AG09309 (cell line): ENCODE measurements around the gene NFKBIA.

Experiments used
- DNase-seq: peaks from one replicate; pipeline ENCODE4 v3.0.0-alpha.2; 2010; ENCODE audit warnings: low read depth
- H3K4me3 ChIP-seq: 2 replicates; pipeline ENCODE4 v1.5.1; 2011; ENCODE audit warnings: mild to moderate bottlenecking, low read depth, low read length, moderate library complexity; ENCODE audit not compliant: control insufficient read depth
- TF ChIP-seq, protein P1 (sequence below): IDR thresholded peaks from 2 replicates; pipeline ENCODE4 v1.5.1; 2011; ENCODE audit warnings: mild to moderate bottlenecking, low read depth, low read length, inconsistent platforms; ENCODE audit not compliant: insufficient read depth, control insufficient read depth; ENCODE audit errors: missing control alignments

NFKBIA gene

DNA sequence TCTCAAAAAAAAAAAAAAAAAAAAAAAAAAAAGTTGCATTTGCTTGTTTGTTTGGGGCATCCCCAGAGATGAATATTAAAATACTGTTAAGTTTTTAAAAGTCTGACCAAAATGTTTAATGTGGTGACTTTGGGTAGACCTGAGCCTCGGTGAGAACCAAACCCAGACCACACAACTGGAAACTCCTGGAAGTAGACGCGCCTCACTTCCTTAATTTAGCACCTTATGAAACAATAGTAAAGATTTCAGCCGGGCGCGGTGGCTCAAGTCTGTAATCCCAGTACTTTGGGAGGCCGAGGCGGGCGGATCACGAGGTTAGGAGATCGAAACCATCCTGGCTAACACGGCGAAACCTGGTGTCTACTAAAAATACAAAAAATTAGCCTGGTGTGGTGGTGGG lies 9.3 kb downstream of the NFKBIA start:
- H3K4me3 ChIP-seq: no peak overlapping the region
- TF ChIP-seq, protein P1, sequence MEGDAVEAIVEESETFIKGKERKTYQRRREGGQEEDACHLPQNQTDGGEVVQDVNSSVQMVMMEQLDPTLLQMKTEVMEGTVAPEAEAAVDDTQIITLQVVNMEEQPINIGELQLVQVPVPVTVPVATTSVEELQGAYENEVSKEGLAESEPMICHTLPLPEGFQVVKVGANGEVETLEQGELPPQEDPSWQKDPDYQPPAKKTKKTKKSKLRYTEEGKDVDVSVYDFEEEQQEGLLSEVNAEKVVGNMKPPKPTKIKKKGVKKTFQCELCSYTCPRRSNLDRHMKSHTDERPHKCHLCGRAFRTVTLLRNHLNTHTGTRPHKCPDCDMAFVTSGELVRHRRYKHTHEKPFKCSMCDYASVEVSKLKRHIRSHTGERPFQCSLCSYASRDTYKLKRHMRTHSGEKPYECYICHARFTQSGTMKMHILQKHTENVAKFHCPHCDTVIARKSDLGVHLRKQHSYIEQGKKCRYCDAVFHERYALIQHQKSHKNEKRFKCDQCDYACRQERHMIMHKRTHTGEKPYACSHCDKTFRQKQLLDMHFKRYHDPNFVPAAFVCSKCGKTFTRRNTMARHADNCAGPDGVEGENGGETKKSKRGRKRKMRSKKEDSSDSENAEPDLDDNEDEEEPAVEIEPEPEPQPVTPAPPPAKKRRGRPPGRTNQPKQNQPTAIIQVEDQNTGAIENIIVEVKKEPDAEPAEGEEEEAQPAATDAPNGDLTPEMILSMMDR: no peak
- no peak for DNase-seq

DNA sequence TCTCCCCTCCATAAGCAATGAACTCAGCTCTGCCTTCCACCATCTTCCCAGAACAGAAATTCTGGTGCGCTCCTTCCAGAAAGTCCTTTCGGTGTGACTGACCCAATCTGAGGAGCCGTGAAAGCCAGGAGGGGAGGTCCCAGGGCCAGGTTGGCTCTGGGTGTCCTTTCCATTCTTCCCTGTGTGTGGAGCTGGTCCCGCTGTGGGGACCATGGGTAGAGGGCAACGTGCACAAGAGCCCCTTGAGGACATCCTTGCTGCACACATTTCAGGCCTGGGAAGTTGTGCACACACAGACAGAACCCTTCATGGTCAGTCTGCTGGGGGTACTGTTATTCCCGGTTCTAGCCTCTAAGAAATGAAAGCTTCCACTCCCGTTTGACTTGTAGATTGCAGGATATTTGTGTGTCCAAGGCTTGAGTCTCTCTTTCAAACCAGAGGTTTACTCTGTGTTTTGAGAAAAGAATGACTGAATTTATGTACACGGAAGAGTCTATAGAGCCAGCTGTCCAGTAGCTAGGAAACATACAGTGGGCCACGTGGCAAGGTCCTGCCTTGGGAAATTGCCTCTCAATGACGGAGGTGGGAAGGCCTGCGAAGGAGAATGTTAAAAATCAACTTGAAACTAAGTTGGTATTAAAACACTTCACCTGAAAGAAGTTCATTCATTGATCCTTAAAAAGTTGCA lies 10.1 kb downstream of the NFKBIA start:
- TF ChIP-seq, protein P1: no peak
- no peak for DNase-seq

DNA sequence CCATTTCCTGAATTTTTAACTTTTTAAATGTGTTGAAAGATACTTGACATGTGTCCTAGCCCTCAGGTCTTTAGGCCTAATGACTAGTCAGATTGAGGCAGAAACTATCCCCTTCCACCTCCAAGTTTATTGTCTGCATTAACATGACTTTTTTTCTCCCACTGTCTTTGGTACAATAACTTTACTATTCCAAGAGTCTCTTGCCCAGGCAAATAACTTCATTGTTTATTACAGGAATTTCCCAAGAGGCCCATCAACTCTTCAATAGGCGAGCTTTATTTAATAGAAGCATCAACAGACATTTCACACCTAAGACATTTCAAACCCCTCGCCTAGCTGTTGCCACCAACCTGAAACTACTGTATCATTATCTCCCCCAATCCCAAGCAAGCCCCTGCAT lies 10.7 kb downstream of the NFKBIA start:
- TF ChIP-seq, protein P1: no peak
- H3K4me3 ChIP-seq: no peak overlapping the region
- no peak for DNase-seq

More for the DNA sequence above, 10.1 kb downstream of the NFKBIA start:
- H3K4me3 ChIP-seq: no peak overlapping the region

DNA sequence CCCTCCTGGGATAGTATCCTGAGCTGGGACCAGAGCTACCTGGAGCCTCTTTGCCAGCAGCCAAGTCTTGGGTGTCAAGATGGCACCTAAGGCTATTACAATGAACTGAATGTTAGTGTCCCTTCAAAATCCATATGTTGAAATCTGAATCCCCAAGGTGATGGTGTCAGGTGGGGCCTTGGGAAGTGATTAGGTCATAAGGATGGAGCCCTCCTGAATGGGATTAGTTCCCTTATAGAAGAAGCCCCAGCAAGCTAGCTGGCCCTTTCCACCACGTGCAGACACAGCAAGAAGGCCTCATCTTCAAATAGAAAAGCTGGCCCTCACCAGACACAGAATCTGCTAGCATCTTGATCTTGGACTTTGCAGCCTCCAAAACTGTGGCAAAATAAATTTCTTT lies 12.4 kb downstream of the NFKBIA start:
- DNase-seq: no peak
- TF ChIP-seq, protein P1: no peak
- no peak overlapping the region for H3K4me3 ChIP-seq

DNA sequence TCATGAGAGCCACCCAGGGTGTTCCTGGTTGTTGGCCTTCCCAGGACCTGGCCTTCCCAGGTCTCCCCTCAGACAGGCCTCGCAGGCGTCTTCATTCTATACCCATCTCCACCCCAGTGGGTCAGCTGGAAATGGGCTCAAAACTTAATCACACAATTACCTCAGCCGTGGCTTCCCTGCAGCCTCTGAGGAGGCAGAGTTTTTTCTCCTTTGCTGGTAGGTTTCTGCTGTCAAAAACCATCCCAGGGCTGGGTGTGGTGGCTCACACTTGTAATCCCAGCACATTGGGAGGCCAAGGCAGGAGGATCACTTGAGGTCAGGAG lies 13.2 kb downstream of the NFKBIA start:
- TF ChIP-seq, protein P1: no peak
- H3K4me3 ChIP-seq: no peak overlapping the region
- no peak for DNase-seq

DNA sequence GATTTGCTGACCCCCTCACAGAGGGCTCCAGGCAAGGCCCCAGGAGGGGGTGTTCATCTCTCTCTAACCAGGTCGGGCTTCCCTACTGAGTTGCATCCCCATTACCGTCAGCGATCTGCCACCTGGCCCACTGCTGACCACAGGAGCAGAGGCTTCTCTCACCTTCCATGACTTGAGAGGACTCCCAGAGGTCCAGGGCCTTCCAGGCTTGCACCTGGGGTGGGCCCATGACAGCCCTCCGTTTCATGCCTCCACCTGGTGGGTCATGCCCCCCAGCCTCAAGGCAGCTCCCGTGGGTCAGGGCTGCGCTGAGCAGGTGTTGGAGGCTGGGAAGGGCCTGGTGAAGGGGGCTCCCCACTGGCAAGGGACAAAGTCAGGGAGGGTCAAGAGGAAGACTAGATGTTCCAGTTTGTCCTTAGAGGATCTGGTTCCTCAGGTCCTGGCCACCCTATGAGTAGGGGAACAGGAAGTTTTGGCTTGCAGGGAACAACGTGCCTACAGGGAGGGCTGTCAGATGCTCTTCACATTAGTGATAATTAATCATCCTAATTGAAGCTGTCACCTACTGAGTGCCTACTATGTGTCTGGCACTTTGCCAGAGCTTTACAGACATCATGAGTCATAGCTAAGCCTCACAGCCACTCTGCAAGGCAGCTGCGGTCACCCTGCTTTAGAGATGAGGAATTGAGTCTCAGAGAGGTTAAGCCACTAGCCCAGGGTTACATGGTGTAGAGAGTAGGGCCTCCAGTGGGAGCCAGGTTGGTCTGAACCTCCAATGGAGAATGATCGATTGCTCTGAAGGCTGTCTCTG lies 13.8 kb downstream of the NFKBIA start:
- DNase-seq: no peak
- TF ChIP-seq, protein P1: no peak
- H3K4me3 ChIP-seq: no peak overlapping the region
